HepG2 (cell line): Measurements from ENCODE around the gene TTLL8. TPM values are rescaled to one million over a fixed set of nuclear protein-coding genes. Genes with fewer than 3 reads are reported as not detected.

ENCODE experiments used
- FOXM1 ChIP-seq: sonication (generic); formaldehyde crosslinking; IDR thresholded peaks from 2 replicates; pipeline ENCODE4 v1.5.0; 2020; ENCODE audit warnings: missing genetic modification reagents
- HOXA7 ChIP-seq: sonication (generic); formaldehyde crosslinking; IDR thresholded peaks from 2 replicates; pipeline ENCODE4 v1.8.1; 2022; ENCODE audit warnings: mild to moderate bottlenecking, missing genetic modification reagents, moderate library complexity
- KDM6A ChIP-seq: IDR thresholded peaks from 2 replicates; pipeline ENCODE4 v1.6.1; 2016; ENCODE audit warnings: low read depth
- KLF15 ChIP-seq: sonication (generic); formaldehyde crosslinking; IDR thresholded peaks from 2 replicates; pipeline ENCODE4 v1.8.1; 2023; ENCODE audit warnings: borderline replicate concordance, mild to moderate bottlenecking, inconsistent platforms, missing genetic modification reagents, mixed read lengths
- KLF9 ChIP-seq: IDR thresholded peaks from 2 replicates; pipeline ENCODE4 v1.6.1; 2016; ENCODE audit warnings: low read depth
- LBX2 ChIP-seq: sonication (generic); formaldehyde crosslinking; IDR thresholded peaks from 2 replicates; pipeline ENCODE4 v1.5.0; 2020; ENCODE audit warnings: missing genetic modification reagents, mild to moderate bottlenecking, borderline replicate concordance
- MAX ChIP-seq: IDR thresholded peaks from 2 replicates; pipeline ENCODE4 v1.6.1; 2012; ENCODE audit warnings: inconsistent platforms
- MTERF4 ChIP-seq: sonication (generic); formaldehyde crosslinking; IDR thresholded peaks from 2 replicates; pipeline ENCODE4 v1.8.0; 2023; ENCODE audit warnings: mild to moderate bottlenecking, missing genetic modification reagents
- PHF5A ChIP-seq: IDR thresholded peaks from one replicate; pipeline ENCODE4 v1.6.1; 2018; ENCODE audit warnings: low read depth, missing genetic modification reagents; ENCODE audit not compliant: unreplicated experiment
- SAFB2 ChIP-seq: sonication (generic); formaldehyde crosslinking; IDR thresholded peaks from 2 replicates; pipeline ENCODE4 v1.5.1; 2020; ENCODE audit warnings: missing genetic modification reagents, low read depth, mild to moderate bottlenecking, borderline replicate concordance
- SNRNP70 ChIP-seq: fragments of 200-400 bp; formaldehyde crosslinking; IDR thresholded peaks from 2 replicates; pipeline ENCODE4 v1.6.1; 2017; ENCODE audit warnings: mild to moderate bottlenecking, low read depth, low read length, moderate library complexity
- SOX6 ChIP-seq, 2 experiments: fragments of 450-650 bp in 1 of 2; sonication (generic) in 1 of 2; formaldehyde crosslinking in 1 of 2; IDR thresholded peaks; 2 replicates each; pipeline versions ENCODE4 v1.4.0 to v1.6.1; 2017 to 2020; ENCODE audit warnings: antibody characterized with exemption in 1 of 2, mild to moderate bottlenecking in 1 of 2, missing genetic modification reagents in 1 of 2
- TBP ChIP-seq: sonication (generic); formaldehyde crosslinking; IDR thresholded peaks from 2 replicates; pipeline ENCODE4 v1.5.0; 2020; ENCODE audit warnings: missing genetic modification reagents
- ZNF260 ChIP-seq: sonication (generic); formaldehyde crosslinking; IDR thresholded peaks from 2 replicates; pipeline ENCODE4 v1.4.0; 2020; ENCODE audit warnings: missing genetic modification reagents, low read depth, mild to moderate bottlenecking, borderline replicate concordance
- ZNF567 ChIP-seq: sonication (generic); formaldehyde crosslinking; IDR thresholded peaks from 2 replicates; pipeline ENCODE4 v1.8.1; 2023; ENCODE audit warnings: mild to moderate bottlenecking, missing genetic modification reagents, borderline replicate concordance
- ZNF737 ChIP-seq: sonication (generic); formaldehyde crosslinking; IDR thresholded peaks from 2 replicates; pipeline ENCODE4 v1.5.0; 2020; ENCODE audit warnings: missing genetic modification reagents, mild to moderate bottlenecking, borderline replicate concordance
- polyA plus RNA-seq, 8 experiments: library from polyadenylated mRNA; depleted of rRNA in 3 of 8; stranded (reverse) in 7 of 8; unstranded in 1 of 8; fragments of >200 nt; fragmentation: Illumina TruSeq in 4 of 8; extraction: Trizol in 4 of 8; gene quantifications; 2 replicates each; pipeline versions ENCODE4 v1.2.1 to v1.2.3, GENCODE V29; 2011 to 2016; ENCODE audit warnings: low read depth in 4 of 8, missing spikeins in 1 of 8, mixed read lengths in 1 of 8; ENCODE audit not compliant: insufficient read depth in 1 of 8
- total RNA-seq, 5 experiments: library from RNA; depleted of rRNA; stranded (reverse); fragments of >200 nt; fragmentation: Illumina TruSeq; extraction: Trizol; gene quantifications; 2 replicates each; pipeline ENCODE4 v1.2.3, GENCODE V29; 2016; ENCODE audit warnings: low read depth in 1 of 5
- TF ChIP-seq, protein P1 (sequence below), 2 experiments: sonication (generic) in 1 of 2; formaldehyde crosslinking in 1 of 2; IDR thresholded peaks; 2 replicates each; pipeline versions ENCODE4 v1.4.0 to v1.6.1; 2018 to 2020; ENCODE audit warnings: missing genetic modification reagents in 2 of 2, borderline replicate concordance in 1 of 2, low read depth in 1 of 2, mild to moderate bottlenecking in 1 of 2, missing biosample characterization in 1 of 2
- TF ChIP-seq, protein P2 (sequence below): sonication (generic); formaldehyde crosslinking; IDR thresholded peaks from 2 replicates; pipeline ENCODE4 v1.5.0; 2020; ENCODE audit warnings: missing genetic modification reagents
- TF ChIP-seq, protein P3 (sequence below): sonication (generic); formaldehyde crosslinking; IDR thresholded peaks from 2 replicates; pipeline ENCODE4 v1.4.0; 2020; ENCODE audit warnings: missing genetic modification reagents
- TF ChIP-seq, protein P4 (sequence below): sonication (generic); formaldehyde crosslinking; IDR thresholded peaks from 2 replicates; pipeline ENCODE4 v1.5.1; 2020; ENCODE audit warnings: mild to moderate bottlenecking, moderate library complexity, missing genetic modification reagents

Gene TTLL8
- total and polyA plus RNA-seq, 2 of the 13 experiments (the other 11 are each of a cell fraction or from before 2014, with no cell fraction given) = not detected

DNA sequence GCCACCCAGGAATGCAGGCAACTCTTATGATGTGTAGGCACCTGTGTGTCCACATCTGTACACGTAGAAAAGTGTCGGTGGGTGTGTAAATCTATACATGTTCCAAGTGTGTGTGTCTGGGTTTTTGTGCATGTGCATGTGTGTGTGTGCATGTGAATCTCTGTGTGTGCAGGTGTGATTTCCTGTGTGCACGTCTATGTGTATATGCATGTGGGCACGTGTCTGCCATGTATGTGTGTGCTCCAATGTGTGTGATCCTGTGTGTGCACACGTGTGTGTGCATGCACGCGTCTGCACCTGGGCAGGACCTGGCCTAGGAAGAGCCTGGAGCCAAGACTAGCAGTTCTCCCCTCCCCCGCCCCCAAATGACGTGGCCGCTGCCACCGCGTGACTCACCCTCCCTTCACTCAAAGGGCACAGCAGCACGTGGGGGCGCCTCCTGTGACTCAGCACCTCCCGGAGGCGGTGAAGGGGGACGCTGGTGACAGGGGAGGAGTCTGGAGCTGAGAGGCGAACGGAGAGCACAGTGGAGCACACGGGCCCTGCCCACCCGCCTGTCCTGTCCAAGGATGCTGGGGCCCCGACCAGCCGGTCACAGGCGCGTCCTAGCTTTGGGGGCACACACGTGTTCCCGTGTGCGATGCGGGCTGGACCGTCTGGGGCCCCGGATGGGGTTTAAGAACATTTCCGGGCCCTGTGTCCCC is 87.4 kb downstream of the TTLL8 start (continued):
- TF ChIP-seq, protein P1, sequence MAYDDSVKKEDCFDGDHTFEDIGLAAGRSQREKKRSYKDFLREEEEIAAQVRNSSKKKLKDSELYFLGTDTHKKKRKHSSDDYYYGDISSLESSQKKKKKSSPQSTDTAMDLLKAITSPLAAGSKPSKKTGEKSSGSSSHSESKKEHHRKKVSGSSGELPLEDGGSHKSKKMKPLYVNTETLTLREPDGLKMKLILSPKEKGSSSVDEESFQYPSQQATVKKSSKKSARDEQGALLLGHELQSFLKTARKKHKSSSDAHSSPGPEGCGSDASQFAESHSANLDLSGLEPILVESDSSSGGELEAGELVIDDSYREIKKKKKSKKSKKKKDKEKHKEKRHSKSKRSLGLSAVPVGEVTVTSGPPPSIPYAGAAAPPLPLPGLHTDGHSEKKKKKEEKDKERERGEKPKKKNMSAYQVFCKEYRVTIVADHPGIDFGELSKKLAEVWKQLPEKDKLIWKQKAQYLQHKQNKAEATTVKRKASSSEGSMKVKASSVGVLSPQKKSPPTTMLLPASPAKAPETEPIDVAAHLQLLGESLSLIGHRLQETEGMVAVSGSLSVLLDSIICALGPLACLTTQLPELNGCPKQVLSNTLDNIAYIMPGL (CRISPR knock-in tag; IDR thresholded peaks at IDR 0.05; ENCODE audit: borderline replicate concordance in 1 of 2, low read depth in 1 of 2) = peak; percentile 52 to 72; a peak in 3 of 4 replicates
- TF ChIP-seq SNRNP70 (no peak), LBX2 (CRISPR knock-in tag) (no peak; the same call in 1 of the 2 replicates), KLF9 (CRISPR knock-in tag) (peak; percentile 56; the same call in 1 of the 2 replicates), MAX (peak; percentile 99), ZNF567 (CRISPR knock-in tag) (no peak), SAFB2 (CRISPR knock-in tag) (no peak), FOXM1 (CRISPR knock-in tag) (no peak), HOXA7 (CRISPR knock-in tag) (peak; percentile 75; the same call in 1 of the 2 replicates), SOX6 (IDR thresholded peaks at IDR 0.05) (no peak), SOX6 (CRISPR knock-in tag; IDR thresholded peaks at IDR 0.05) (peak; percentile 60; the same call in 1 of the 2 replicates), KLF15 (CRISPR knock-in tag) (no peak), PHF5A (CRISPR knock-in tag) (peak; percentile 67), ZNF260 (CRISPR knock-in tag) (no peak), KDM6A (CRISPR knock-in tag) (peak; percentile 48; the same call in 1 of the 2 replicates), MTERF4 (peak; percentile 48), TBP (CRISPR knock-in tag) (no peak), ZNF737 (CRISPR knock-in tag) (no peak)
- TF ChIP-seq, protein P2, sequence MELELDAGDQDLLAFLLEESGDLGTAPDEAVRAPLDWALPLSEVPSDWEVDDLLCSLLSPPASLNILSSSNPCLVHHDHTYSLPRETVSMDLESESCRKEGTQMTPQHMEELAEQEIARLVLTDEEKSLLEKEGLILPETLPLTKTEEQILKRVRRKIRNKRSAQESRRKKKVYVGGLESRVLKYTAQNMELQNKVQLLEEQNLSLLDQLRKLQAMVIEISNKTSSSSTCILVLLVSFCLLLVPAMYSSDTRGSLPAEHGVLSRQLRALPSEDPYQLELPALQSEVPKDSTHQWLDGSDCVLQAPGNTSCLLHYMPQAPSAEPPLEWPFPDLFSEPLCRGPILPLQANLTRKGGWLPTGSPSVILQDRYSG (CRISPR knock-in tag) = peak; percentile 62; the same call in 1 of the 2 replicates
- TF ChIP-seq, protein P3, sequence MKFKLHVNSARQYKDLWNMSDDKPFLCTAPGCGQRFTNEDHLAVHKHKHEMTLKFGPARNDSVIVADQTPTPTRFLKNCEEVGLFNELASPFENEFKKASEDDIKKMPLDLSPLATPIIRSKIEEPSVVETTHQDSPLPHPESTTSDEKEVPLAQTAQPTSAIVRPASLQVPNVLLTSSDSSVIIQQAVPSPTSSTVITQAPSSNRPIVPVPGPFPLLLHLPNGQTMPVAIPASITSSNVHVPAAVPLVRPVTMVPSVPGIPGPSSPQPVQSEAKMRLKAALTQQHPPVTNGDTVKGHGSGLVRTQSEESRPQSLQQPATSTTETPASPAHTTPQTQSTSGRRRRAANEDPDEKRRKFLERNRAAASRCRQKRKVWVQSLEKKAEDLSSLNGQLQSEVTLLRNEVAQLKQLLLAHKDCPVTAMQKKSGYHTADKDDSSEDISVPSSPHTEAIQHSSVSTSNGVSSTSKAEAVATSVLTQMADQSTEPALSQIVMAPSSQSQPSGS (CRISPR knock-in tag) = peak; percentile 81
- TF ChIP-seq, protein P4, sequence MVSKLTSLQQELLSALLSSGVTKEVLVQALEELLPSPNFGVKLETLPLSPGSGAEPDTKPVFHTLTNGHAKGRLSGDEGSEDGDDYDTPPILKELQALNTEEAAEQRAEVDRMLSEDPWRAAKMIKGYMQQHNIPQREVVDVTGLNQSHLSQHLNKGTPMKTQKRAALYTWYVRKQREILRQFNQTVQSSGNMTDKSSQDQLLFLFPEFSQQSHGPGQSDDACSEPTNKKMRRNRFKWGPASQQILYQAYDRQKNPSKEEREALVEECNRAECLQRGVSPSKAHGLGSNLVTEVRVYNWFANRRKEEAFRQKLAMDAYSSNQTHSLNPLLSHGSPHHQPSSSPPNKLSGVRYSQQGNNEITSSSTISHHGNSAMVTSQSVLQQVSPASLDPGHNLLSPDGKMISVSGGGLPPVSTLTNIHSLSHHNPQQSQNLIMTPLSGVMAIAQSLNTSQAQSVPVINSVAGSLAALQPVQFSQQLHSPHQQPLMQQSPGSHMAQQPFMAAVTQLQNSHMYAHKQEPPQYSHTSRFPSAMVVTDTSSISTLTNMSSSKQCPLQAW (CRISPR knock-in tag) = peak; percentile 91
